Activated T-cell treated with anti-CD3 and anti-CD28 coated beads, Interleukin-2, amount 50 U/mL, for 72 hours (primary cell): ENCODE data around the gene UBTF. TPM values are rescaled to one million over a fixed set of nuclear protein-coding genes. Genes with fewer than 3 reads are reported as not detected.

Experiments used
- ATAC-seq, 2 donors: fragments of 150-1000 bp; cut with Tn5 transposase; replicated peaks in 1 of 2; 2 replicates each; pipeline ENCODE4 v1.10.0; 2021; ENCODE audit warnings: moderate library complexity in 2 of 2, mild to moderate bottlenecking in 1 of 2
- DNase-seq, 2 donors: peaks; one replicate each; pipeline ENCODE4 v3.0.0; 2021 to 2022; ENCODE audit warnings: mixed read lengths in 1 of 2
- H3K27ac Mint-ChIP-seq: one replicate; pipeline ENCODE4 v1.8.0; 2022; ENCODE audit warnings: mild to moderate bottlenecking, moderate library complexity, mixed read lengths
- H3K27me3 Mint-ChIP-seq: one replicate; pipeline ENCODE4 v1.8.0; 2022; ENCODE audit warnings: low read depth, mixed read lengths
- H3K36me3 Mint-ChIP-seq, 2 donors: one replicate each; pipeline ENCODE4 v1.8.0; 2022; ENCODE audit warnings: mixed read lengths in 2 of 2, mild to moderate bottlenecking in 1 of 2; ENCODE audit not compliant: insufficient read depth in 2 of 2
- H3K4me1 Mint-ChIP-seq: one replicate; pipeline ENCODE4 v1.8.0; 2022; ENCODE audit warnings: low read depth, mixed read lengths
- H3K4me3 Mint-ChIP-seq, 2 donors: one replicate each; pipeline ENCODE4 v1.8.0; 2022; ENCODE audit warnings: mild to moderate bottlenecking in 2 of 2, mixed read lengths in 2 of 2, moderate library complexity in 2 of 2
- H3K9me3 Mint-ChIP-seq, 2 donors: one replicate each; pipeline ENCODE4 v1.8.0; 2022; ENCODE audit warnings: mixed read lengths in 2 of 2
- total RNA-seq, 2 donors: library from RNA; stranded (reverse); gene quantifications; one replicate each; pipeline ENCODE4 v1.2.3, GENCODE V29; 2022

Gene UBTF
- total RNA-seq, 2 donors from 2014 or later = 105 to 125 TPM

DNA sequence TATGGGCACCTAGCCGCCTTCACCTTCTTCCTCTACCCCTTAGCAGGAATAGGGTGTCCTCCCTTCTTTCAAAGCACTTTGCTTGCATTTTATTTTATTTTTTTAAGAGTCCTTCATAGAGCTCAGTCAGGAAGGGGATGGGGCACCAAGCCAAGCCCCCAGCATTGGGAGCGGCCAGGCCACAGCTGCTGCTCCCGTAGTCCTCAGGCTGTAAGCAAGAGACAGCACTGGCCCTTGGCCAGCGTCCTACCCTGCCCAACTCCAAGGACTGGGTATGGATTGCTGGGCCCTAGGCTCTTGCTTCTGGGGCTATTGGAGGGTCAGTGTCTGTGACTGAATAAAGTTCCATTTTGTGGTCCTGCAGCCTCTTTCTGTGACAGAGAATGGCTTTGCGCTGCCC is 28.1 kb downstream of the UBTF start:
- no peaks in the 10 kb centered on the region for H3K27me3 Mint-ChIP-seq
- H3K36me3 Mint-ChIP-seq = peaks cover 10 to 24% of the 10 kb centered on the region in 2 donors
- peaks cover 22% of the 10 kb centered on the region for H3K4me1 Mint-ChIP-seq
- no peak for DNase-seq
- H3K4me3 Mint-ChIP-seq = no peak overlapping the region
- peak overlapping the region; percentile 86 for H3K27ac Mint-ChIP-seq
- no peak for ATAC-seq
- H3K9me3 Mint-ChIP-seq = no peaks in the 10 kb centered on the region

DNA sequence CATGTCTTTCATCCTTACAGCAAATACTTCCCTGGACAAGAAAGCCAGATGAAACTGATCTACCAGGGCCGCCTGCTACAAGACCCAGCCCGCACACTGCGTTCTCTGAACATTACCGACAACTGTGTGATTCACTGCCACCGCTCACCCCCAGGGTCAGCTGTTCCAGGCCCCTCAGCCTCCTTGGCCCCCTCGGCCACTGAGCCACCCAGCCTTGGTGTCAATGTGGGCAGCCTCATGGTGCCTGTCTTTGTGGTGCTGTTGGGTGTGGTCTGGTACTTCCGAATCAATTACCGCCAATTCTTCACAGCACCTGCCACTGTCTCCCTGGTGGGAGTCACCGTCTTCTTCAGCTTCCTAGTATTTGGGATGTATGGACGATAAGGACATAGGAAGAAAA is 29.0 kb downstream of the UBTF start:
- no peak for DNase-seq
- Mint-ChIP-seq H3K27me3 (no peaks in the 10 kb centered on the region), H3K27ac (peak overlapping the region; percentile 86), H3K36me3 (peaks cover 11 to 24% of the 10 kb centered on the region in 2 donors), H3K9me3 (no peaks in the 10 kb centered on the region), H3K4me3 (peak overlapping the region in 1 of 2 donors; percentile 3), H3K4me1 (peaks cover 24% of the 10 kb centered on the region)
- no peak for ATAC-seq

- Mint-ChIP-seq H3K4me3 (peak overlapping the region; percentile 99 to 100), H3K27ac (no peak overlapping the region), H3K9me3 (no peaks in the 10 kb centered on the region), H3K36me3 (peaks cover 10 to 19% of the 10 kb centered on the region in 2 donors), H3K4me1 (peaks cover 41% of the 10 kb centered on the region), H3K27me3 (no peaks in the 10 kb centered on the region)
- DNase-seq (no peak), ATAC-seq (no peak)
These were observed 30.7 kb downstream of the UBTF start for GRCh38 chr17:44188576-44189403.

GRCh38 chr17:44187131-44187899 is 32.2 kb downstream of the UBTF start:
- DNase-seq (no peak), ATAC-seq (peak; percentile 65)
- peak overlapping the region; percentile 99 for H3K27ac Mint-ChIP-seq
- no peaks in the 10 kb centered on the region for H3K27me3 Mint-ChIP-seq
- no peaks in the 10 kb centered on the region for H3K9me3 Mint-ChIP-seq
- H3K4me3 Mint-ChIP-seq = peak overlapping the region; percentile 99 to 100
- H3K36me3 Mint-ChIP-seq = peaks cover 10 to 16% of the 10 kb centered on the region in 2 donors
- peaks cover 49% of the 10 kb centered on the region for H3K4me1 Mint-ChIP-seq

GRCh38 chr17:44186307-44187130 is 33.0 kb downstream of the UBTF start, which contains the start of gene TMUB2:
Gene TMUB2 (plus strand): TSS chr17:44186972. CDS start chr17:44187709, 737 bp downstream.
- peak within 1 kb of the TSS; percentile 99 for H3K27ac Mint-ChIP-seq
- H3K4me1 Mint-ChIP-seq = peaks cover 49% of the 10 kb centered on the region
- peaks cover 12 to 18% of the 10 kb centered on the region in 2 donors for H3K36me3 Mint-ChIP-seq

GRCh38 chr17:44184212-44184810 is 35.2 kb downstream of the UBTF start:
- Mint-ChIP-seq H3K9me3 (no peaks in the 10 kb centered on the region), H3K27me3 (no peaks in the 10 kb centered on the region), H3K4me3 (no peak overlapping the region), H3K4me1 (peaks cover 49% of the 10 kb centered on the region), H3K36me3 (peaks cover 8% of the 10 kb centered on the region in 2 donors), H3K27ac (no peak overlapping the region)
- DNase-seq (no peak), ATAC-seq (no peak)

More at GRCh38 chr17:44186307-44187130, 33.0 kb downstream of the UBTF start, which contains the start of gene TMUB2:
- DNase-seq = peak; percentile 100
- H3K9me3 Mint-ChIP-seq = no peaks in the 10 kb centered on the region
- H3K27me3 Mint-ChIP-seq = no peaks in the 10 kb centered on the region
- peak within 1 kb of the TSS; percentile 99 to 100 for H3K4me3 Mint-ChIP-seq
- ATAC-seq = peak; percentile 92 to 93

- ATAC-seq (no peak), DNase-seq (no peak)
- peaks cover 39% of the 10 kb centered on the region for H3K4me1 Mint-ChIP-seq
- H3K9me3 Mint-ChIP-seq = no peaks in the 10 kb centered on the region
- peaks cover 8% of the 10 kb centered on the region in 2 donors for H3K36me3 Mint-ChIP-seq
- H3K27me3 Mint-ChIP-seq = no peaks in the 10 kb centered on the region
- no peak overlapping the region for H3K4me3 Mint-ChIP-seq
- H3K27ac Mint-ChIP-seq = no peak overlapping the region
These were observed 36.5 kb downstream of the UBTF start for GRCh38 chr17:44183024-44183423.

DNA sequence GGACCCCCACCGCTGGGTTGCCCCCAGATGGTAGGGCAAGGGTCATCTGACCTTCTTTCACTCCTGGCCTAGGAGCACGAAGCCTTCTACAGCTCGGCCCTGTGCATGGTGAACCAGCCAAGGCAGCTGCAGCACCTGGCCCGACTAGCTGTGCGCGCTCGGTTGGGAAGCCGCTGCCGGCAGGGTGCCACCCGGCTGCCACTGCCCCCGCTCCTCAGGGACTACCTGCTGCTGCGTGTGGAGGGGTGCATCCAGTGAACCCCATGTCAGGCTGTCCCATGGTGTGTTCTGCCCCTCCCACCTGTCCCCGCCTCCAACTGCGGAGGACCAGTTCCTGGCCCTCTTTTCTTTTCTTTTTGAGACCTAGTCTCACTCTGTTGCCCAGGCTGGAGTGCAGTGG is 41.3 kb downstream of the UBTF start:
- no peak overlapping the region for H3K27ac Mint-ChIP-seq
- DNase-seq (no peak), ATAC-seq (no peak)
- H3K27me3 Mint-ChIP-seq = no peaks in the 10 kb centered on the region
- no peak overlapping the region for H3K4me3 Mint-ChIP-seq
- H3K36me3 Mint-ChIP-seq = peaks cover 3 to 4% of the 10 kb centered on the region in 2 donors
- peaks cover 5% of the 10 kb centered on the region for H3K4me1 Mint-ChIP-seq
- no peaks in the 10 kb centered on the region for H3K9me3 Mint-ChIP-seq

- peaks cover 4% of the 10 kb centered on the region for H3K4me1 Mint-ChIP-seq
- DNase-seq (no peak), ATAC-seq (peak in 1 of 2 donors; percentile 7)
- peaks cover 3 to 4% of the 10 kb centered on the region in 2 donors for H3K36me3 Mint-ChIP-seq
- H3K4me3 Mint-ChIP-seq = no peak overlapping the region
- H3K27me3 Mint-ChIP-seq = no peaks in the 10 kb centered on the region
- no peak overlapping the region for H3K27ac Mint-ChIP-seq
- no peaks in the 10 kb centered on the region for H3K9me3 Mint-ChIP-seq
These were observed 41.8 kb downstream of the UBTF start for GRCh38 chr17:44177640-44178039.

DNA sequence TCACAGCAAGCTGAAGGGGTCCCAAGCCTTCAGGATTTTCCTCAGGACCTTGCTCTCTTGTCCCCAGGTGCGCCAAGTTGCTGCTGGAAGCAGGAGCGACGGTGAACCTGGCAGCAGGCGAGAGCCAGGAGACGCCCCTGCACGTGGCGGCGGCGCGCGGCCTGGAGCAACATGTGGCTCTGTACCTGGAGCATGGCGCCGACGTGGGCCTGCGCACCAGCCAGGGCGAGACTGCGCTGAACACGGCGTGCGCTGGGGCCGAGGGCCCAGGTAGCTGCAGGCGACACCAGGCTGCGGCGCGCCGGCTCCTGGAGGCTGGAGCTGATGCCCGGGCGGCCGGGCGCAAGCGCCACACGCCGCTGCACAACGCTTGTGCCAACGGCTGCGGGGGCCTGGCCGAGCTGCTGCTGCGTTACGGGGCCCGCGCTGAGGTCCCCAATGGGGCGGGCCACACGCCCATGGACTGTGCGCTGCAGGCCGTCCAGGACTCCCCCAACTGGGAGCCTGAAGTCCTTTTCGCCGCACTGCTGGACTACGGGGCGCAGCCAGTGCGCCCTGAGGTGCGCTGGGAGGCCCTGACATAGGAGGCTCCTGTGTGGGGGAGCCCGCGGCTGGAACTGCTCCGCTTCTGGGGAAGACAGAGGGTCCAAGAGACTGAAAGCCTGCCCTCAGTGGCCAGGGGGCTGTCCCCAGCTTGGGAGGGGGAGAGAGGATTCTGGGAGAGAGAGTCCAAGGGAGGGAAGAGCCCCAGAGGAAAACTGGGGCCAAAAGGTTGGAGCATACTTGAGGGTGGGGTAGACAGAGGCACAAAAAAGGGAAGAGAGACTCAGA is 42.6 kb downstream of the UBTF start:
- no peak overlapping the region for H3K4me3 Mint-ChIP-seq
- H3K36me3 Mint-ChIP-seq = peaks cover 3 to 4% of the 10 kb centered on the region in 2 donors
- no peaks in the 10 kb centered on the region for H3K9me3 Mint-ChIP-seq
- H3K27ac Mint-ChIP-seq = no peak overlapping the region
- peaks cover 4% of the 10 kb centered on the region for H3K4me1 Mint-ChIP-seq
- ATAC-seq (no peak), DNase-seq (no peak)
- H3K27me3 Mint-ChIP-seq = no peaks in the 10 kb centered on the region

DNA sequence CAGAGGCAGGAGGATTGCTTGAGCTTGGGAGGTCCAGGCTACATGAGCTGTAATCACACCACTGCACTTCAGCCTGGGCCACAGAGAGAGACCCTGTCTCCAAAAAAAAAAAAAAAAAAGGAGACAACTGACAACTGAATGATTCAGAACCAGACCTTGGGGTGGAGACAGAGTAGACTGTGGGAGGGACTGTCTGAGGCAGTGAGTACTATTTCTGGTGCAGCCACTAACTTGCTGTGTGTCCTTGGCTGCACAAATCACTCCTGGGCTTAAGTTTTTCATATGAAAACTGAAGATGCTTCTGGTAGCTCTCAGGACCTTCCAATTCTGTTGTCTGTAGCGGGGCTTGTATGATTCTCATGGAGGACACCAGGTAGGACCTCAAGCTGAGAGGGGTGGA is 43.2 kb downstream of the UBTF start:
- Mint-ChIP-seq H3K4me1 (peaks cover 4% of the 10 kb centered on the region), H3K27ac (no peak overlapping the region), H3K27me3 (no peaks in the 10 kb centered on the region), H3K4me3 (no peak overlapping the region), H3K9me3 (no peaks in the 10 kb centered on the region), H3K36me3 (peaks cover 0 to 2% of the 10 kb centered on the region in 2 donors)
- peak in 1 of 2 donors; percentile 48 for ATAC-seq
- no peak for DNase-seq

DNA sequence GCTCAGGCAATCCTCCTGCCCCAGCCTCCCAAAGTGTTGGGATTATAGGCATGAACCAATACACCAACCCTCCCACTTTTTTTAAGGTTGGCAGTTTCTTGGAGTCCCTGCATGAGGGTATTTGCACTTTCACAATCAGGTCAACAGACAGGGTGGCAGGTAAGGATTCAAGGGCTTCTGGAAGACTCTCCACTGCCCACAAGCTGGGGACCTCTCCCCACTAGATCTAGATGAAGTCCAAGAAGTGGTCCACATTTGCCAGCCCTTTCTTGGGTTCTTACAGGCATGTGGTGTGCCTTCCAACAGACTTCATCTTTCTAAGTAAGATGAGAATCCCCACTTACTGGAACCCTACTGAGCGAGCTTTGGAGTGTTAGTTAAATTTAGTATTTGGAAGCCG is 45.0 kb downstream of the UBTF start:
- no peak overlapping the region for H3K27ac Mint-ChIP-seq

More for the DNA sequence above, 45.0 kb downstream of the UBTF start:
- Mint-ChIP-seq H3K4me3 (no peak overlapping the region), H3K9me3 (no peaks in the 10 kb centered on the region), H3K4me1 (peaks cover 4% of the 10 kb centered on the region), H3K36me3 (peaks cover 0 to 2% of the 10 kb centered on the region in 2 donors), H3K27me3 (no peaks in the 10 kb centered on the region)
- DNase-seq (no peak), ATAC-seq (no peak)
